ENCODE data around the gene SMARCB1.

Gene SMARCB1

DNA sequence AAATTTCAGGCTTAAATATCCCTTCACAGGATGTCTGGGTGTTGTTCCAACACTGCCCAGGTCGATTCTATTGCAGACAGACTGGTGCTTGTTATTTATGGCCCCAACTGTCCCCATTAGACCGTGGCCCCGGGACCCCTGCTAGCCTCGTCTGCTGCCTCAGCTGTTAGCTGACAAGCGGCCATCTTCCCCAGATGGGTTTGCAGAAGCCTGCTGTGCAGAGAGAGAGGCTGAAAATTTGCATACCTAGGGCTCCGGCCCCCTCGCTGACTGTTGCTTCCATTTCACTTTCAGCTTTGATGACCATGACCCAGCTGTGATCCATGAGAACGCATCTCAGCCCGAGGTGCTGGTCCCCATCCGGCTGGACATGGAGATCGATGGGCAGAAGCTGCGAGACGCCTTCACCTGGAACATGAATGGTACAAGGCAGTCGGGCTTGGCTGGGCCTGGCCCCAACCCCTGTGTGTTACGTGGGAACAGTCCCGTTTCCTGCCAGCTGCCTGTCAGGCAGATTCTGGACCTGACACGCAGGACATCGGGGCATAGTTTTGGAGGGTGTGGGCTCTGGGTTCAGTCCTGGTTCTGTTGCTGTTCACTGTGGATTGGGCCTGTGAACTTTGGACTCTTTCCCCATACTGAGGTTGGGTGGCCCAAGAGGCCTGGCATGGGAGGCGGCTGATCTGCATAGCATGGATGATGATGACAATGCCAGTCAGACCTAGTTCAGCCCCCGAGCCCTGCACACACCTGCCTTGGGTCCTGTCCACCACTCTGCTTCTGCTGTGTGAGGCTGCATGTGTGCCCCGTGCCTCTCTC lies 16.4 kb downstream of the SMARCB1 start:
- DNase-seq (ENCODE audit: low read depth in 3 of 3): no peak

DNA sequence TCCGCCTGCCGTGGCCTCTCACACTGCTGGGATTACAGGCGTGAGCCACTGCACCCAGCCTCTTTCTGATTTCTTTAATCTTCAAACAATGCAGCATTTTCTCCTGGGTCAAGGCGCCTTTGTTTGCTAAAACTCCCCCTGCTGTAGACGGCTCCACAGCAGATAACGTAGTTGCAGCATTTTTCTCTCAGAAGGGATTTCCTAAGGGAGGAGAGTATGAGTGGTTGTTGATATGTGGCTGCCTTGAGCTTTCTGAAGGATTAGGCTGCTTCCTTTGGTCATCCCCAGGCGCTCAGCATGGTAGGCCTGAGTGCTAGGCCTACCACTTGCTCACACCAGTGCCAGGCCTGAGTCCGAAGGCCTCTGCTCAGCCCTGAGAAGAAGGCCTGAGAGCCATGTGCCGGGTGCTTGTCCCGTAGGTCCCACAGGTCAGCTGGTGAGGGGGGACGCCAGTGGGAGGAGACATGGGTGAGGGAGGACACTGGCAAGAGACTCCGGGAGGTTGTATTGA lies 18.1 kb downstream of the SMARCB1 start:
- no peak for DNase-seq (ENCODE audit: low read depth in 3 of 3)

DNA sequence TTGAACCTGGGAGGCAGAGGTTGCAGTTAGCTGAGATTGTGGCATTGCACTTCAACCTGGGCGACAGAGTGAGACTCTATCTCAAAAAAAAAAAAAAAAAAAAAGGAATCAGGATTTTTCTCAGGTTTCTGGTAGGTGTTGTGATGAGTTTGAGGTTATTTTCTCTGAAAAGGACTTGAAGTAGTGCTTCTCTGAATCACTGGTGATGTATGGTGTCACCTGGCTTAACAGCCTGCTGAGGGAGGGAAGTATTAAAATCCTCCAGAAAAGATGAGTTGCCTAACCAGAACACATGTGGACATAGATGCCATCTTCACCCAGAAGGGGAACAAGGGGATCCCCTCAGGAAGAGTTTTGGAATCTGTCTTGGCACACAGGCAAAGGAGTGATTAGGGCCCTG lies 20.1 kb downstream of the SMARCB1 start:
- no peak for DNase-seq (ENCODE audit: low read depth in 3 of 3)

DNA sequence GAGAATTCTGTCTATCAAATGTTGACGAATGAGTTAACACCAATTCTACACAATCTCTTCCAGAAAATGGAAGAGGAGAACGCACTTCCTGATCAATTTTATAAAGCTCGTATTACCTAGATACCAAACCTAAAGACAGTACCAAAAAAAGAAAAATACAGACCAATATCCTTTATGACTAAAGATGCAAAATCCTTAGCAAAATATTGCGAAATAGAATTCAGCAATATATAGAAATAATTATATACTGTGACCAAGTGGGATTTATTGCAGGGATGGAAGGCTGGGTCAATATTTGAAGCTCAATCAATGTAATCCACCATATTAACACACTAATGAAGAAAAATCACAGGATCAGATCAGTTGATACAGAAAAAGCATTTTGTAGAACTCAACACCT lies 25.6 kb downstream of the SMARCB1 start:
- DNase-seq (ENCODE audit: low read depth in 3 of 3): no peak

- DNase-seq (ENCODE audit: low read depth in 3 of 3): no peak
These were observed 28.9 kb downstream of the SMARCB1 start for GRCh38 chr22:23815541-23816155.

DNA sequence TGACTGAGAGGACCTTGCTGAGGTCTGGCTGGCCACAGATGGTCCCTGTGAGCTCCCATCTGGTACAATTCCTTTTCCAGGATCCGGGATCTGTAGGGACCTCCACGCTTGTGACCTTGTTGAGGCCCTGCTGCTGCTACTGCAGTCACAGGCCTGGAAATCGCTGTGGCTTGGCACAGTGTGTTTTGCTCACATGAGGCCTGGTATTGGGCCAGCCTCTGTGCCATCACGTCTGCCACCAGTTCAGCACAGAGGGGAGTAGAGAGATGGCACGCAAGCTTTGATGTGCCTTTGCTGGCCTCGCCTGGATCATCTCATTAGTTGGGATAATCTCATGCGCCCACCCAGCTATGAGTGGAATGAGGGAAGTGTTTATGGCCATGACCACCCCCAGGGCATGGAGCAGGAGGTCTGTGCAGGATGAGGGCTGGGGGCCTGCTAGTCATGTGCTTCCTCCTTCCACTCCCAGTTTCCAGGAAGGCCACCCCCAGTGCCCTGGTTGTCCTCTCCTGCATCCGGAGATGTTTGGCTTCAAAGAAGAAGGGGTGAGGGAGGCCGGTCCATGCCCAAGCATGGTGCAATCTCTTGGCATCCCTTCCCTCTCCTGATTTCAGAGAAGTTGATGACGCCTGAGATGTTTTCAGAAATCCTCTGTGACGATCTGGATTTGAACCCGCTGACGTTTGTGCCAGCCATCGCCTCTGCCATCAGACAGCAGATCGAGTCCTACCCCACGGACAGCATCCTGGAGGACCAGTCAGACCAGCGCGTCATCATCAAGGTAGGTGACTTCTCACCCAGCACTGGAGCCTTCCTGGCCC lies 29.6 kb downstream of the SMARCB1 start:
- no peak for DNase-seq (ENCODE audit: low read depth in 3 of 3)

DNA sequence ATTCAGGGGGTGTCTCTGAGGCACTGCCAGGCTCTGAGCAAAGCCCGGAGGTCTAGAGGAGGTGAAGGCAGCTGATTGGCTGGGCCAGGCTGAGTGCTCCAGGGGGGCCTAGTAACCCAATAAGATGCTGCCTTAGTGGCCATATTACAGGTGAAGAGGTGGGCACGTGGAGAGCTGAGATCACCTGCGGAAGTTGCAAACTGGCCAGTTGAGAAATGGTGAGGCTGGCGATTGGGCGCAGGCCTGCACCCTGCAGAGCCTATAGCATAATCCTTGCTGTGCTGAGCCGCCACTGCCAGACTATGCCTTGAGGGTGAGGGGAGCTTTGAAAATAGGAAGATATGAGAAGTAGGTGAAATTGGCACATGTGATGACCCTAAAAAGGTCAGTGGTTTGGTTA lies 30.4 kb downstream of the SMARCB1 start:
- no peak for DNase-seq (ENCODE audit: low read depth in 3 of 3)

DNA sequence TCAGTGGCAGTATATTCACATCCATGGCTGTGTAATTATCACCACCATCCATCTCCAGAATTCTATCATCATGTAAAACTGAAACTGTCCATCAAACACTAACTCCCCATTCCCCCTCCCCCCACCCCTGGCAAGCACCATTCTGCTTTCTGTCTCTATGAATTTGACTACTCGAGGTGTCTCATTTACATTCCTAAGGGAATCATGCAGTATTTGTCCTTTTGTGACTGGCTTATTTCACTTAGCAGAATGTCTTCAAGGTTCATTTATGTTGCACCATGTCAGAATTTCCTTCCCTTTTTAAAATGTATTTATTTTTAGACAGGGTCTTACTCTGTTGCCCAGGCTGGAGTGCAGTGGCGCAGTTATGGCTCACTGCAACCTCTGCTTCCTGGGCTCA lies 31.8 kb downstream of the SMARCB1 start:
- no peak for DNase-seq (ENCODE audit: low read depth in 3 of 3)

DNA sequence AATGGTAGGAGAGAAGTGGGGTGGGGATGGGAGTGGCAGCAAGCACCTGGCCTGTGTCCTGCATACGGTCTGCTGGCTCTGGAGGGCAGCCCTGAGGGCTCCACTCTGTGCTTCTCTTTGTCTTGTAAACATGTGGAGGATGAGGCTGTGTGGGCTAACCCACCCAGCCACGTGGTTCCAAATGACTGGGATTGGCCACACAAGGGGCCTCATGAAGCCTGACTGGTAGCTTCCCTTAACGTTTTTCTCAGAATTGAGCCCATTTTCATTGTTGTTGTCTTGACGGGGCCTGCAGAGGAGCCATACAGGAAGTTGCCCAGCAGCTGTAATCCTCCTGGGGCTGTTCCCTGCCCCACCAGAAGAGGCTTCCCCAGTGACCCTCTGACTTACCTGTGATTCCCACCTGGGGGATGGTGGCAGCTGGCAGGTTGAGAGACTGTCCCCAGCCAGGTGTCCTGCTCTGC lies 34.0 kb downstream of the SMARCB1 start:
- DNase-seq (ENCODE audit: low read depth in 3 of 3): no peak

GRCh38 chr22:23822101-23822671 lies 35.4 kb downstream of the SMARCB1 start:
- DNase-seq (ENCODE audit: low read depth in 3 of 3): no peak

DNA sequence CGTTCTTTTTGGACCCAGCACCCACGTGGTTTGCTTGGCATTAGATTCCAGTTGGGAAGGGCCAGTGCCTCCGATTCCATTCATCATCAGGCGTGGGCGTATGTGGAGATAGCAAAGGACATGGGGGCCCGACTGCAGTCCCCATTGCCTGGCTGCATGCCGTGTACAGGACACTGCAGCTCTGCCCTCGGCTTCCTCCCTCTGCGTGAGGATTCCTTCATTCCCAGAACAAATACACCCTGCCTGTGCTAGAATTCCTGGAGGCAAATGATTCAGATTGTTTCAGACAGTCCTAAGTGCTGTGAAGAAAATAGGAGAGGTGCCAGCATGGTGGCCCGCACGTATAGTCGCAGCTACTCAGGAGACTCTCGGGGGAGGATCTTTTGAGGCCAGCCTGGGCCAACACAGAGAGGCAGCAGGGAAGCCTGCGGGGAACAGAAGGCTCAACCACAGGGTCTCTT lies 36.6 kb downstream of the SMARCB1 start:
- DNase-seq (ENCODE audit: low read depth in 3 of 3): no peak

DNA sequence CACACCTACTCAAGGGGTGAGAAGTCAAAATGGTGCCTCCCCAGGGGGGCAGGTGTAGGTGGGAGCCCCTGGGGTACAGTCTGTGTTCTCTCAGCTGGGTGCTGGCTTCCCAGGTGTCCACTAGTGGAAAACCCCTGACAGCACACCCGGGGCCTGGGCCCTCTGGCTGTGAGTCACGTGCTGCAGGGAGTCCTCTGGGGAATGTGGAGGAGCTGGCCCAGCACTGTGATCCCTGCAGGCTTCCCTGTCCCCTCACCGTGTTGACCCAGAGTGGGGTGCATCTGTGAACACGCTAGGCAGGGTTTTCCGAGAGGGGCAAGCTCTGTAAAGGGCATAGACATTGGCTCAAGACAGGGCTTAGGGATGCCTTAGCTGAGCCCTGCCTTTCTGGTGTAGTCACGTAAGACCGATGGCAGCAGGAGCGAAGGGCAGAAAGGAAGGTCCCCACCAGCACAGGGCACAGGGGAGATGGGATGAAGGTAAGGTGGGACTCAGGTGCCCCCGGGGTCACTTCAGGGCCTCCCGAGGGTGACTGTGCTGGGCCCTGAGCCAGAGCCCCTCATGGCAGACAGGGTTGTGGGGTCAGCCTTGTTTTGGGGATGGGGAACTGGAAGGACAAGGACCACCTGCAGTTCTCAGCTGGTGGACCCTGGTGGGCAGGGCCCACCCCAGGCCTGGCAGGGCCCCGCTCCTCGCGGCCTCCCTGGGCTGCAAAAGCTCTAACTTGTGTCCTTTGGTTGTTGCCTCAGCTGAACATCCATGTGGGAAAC lies 37.9 kb downstream of the SMARCB1 start:
- DNase-seq (ENCODE audit: low read depth in 3 of 3): no peak

- no peak for DNase-seq (ENCODE audit: low read depth in 3 of 3)
These were observed 38.6 kb downstream of the SMARCB1 start for GRCh38 chr22:23825246-23825905.

- no peak for DNase-seq (ENCODE audit: low read depth in 3 of 3)
These were observed 40.0 kb downstream of the SMARCB1 start for GRCh38 chr22:23826510-23827350.

GRCh38 chr22:23827351-23827995 lies 40.7 kb downstream of the SMARCB1 start:
- no peak for DNase-seq (ENCODE audit: low read depth in 3 of 3)

- DNase-seq (ENCODE audit: low read depth in 3 of 3): no peak
These were observed 42.3 kb downstream of the SMARCB1 start for GRCh38 chr22:23828800-23829680.

GRCh38 chr22:23829845-23830372 lies 43.1 kb downstream of the SMARCB1 start:
- no peak for DNase-seq (ENCODE audit: low read depth in 3 of 3)

GRCh38 chr22:23831261-23831660 lies 44.5 kb downstream of the SMARCB1 start:
- no peak for DNase-seq (ENCODE audit: low read depth in 3 of 3)

Measured in stimulated activated CD4-positive, alpha-beta T cell treated with anti-CD3 and anti-CD28 coated beads, TNF-alpha, amount 100 ng/mL, for 48 hours (primary cell).